GM23338 (cell line): ENCODE data around the gene DIPK2B. TPM values are rescaled to one million over a fixed set of nuclear protein-coding genes. Genes with fewer than 3 reads are reported as not detected.

Experiments used
- ATAC-seq: fragments of 200-7000 bp; cut with Tn5 transposase; 3 replicates; pipeline ENCODE4 v1.9.1; 2020
- DNase-seq: peaks from one replicate; pipeline ENCODE4 v3.0.0-alpha.2; 2015; ENCODE audit warnings: low spot score
- H2AFZ ChIP-seq: fragments of 200-600 bp; sonication (generic); 2 replicates; pipeline ENCODE4 v1.8.0; 2016; ENCODE audit warnings: antibody characterized with exemption, mild to moderate bottlenecking, moderate library complexity
- H3F3A ChIP-seq: fragments of 200-600 bp; sonication (generic); replicated peaks from 2 replicates; pipeline ENCODE4 v1.8.0; 2017; ENCODE audit warnings: antibody characterized with exemption, mixed run types, low read depth
- H3K27ac ChIP-seq: fragments of 200-600 bp; sonication (generic); 2 replicates; pipeline ENCODE4 v1.6.1; 2016; ENCODE audit warnings: low read depth
- H3K27me3 ChIP-seq: fragments of 200-600 bp; sonication (generic); 2 replicates; pipeline ENCODE4 v1.8.0; 2016; ENCODE audit warnings: mild to moderate bottlenecking, mixed run types, moderate library complexity; ENCODE audit not compliant: insufficient read depth
- H3K36me3 ChIP-seq: fragments of 200-600 bp; sonication (generic); 2 replicates; pipeline ENCODE4 v1.8.0; 2016; ENCODE audit warnings: mild to moderate bottlenecking; ENCODE audit not compliant: insufficient read depth
- H3K4me1 ChIP-seq: fragments of 200-600 bp; sonication (generic); 2 replicates; pipeline ENCODE4 v1.8.0; 2016; ENCODE audit warnings: mild to moderate bottlenecking, moderate library complexity; ENCODE audit not compliant: insufficient read depth
- H3K4me2 ChIP-seq: fragments of 200-600 bp; sonication (generic); 2 replicates; pipeline ENCODE4 v1.7.1; 2017; ENCODE audit warnings: mixed run types
- H3K4me3 ChIP-seq: fragments of 200-600 bp; sonication (generic); 2 replicates; pipeline ENCODE4 v1.6.1; 2016; ENCODE audit warnings: mixed run types
- H3K79me2 ChIP-seq: fragments of 200-600 bp; sonication (generic); replicated peaks from 2 replicates; pipeline ENCODE4 v1.8.0; 2017; ENCODE audit warnings: mild to moderate bottlenecking; ENCODE audit not compliant: insufficient read depth
- H3K9me2 ChIP-seq: fragments of 200-600 bp; sonication (generic); 2 replicates; pipeline ENCODE4 v1.8.0; 2017; ENCODE audit not compliant: insufficient read depth
- H4K20me1 ChIP-seq: fragments of 200-600 bp; sonication (generic); replicated peaks from 2 replicates; pipeline ENCODE4 v1.8.0; 2017; ENCODE audit warnings: mild to moderate bottlenecking; ENCODE audit not compliant: insufficient read depth
- H3K27ac Mint-ChIP-seq: 2 replicates; pipeline ENCODE4 v1.8.0; 2020; ENCODE audit warnings: inconsistent platforms, mild to moderate bottlenecking, moderate library complexity, mixed read lengths
- H3K27me3 Mint-ChIP-seq: 3 replicates; pipeline ENCODE4 v1.8.0; 2022; ENCODE audit warnings: low read depth, mild to moderate bottlenecking, moderate library complexity, mixed read lengths, inconsistent platforms; ENCODE audit not compliant: insufficient read depth, poor library complexity
- H3K36me3 Mint-ChIP-seq: 3 replicates; pipeline ENCODE4 v1.8.0; 2021; ENCODE audit warnings: low read depth, mild to moderate bottlenecking, inconsistent platforms, moderate library complexity, mixed read lengths
- H3K4me1 Mint-ChIP-seq: 3 replicates; pipeline ENCODE4 v1.8.0; 2020; ENCODE audit warnings: mild to moderate bottlenecking, inconsistent platforms, mixed read lengths
- H3K4me3 Mint-ChIP-seq: 3 replicates; pipeline ENCODE4 v1.8.0; 2021; ENCODE audit warnings: moderate library complexity, mild to moderate bottlenecking, inconsistent platforms, mixed read lengths
- H3K9me3 Mint-ChIP-seq: 3 replicates; pipeline ENCODE4 v1.8.0; 2020; ENCODE audit warnings: moderate library complexity, mild to moderate bottlenecking, inconsistent platforms, mixed read lengths
- EZH2 ChIP-seq: fragments of 200-600 bp; sonication (generic); IDR thresholded peaks from one replicate; pipeline ENCODE4 v1.8.0; 2017; ENCODE audit warnings: antibody characterized with exemption, mild to moderate bottlenecking, low read depth; ENCODE audit not compliant: unreplicated experiment
- EZH2phosphoT487 ChIP-seq: fragments of 200-600 bp; sonication (generic); IDR thresholded peaks from one replicate; pipeline ENCODE4 v1.8.1; 2018; ENCODE audit warnings: antibody characterized with exemption; ENCODE audit not compliant: unreplicated experiment
- STAT1 ChIP-seq: IDR thresholded peaks from one replicate; pipeline ENCODE4 v1.6.1; 2016; ENCODE audit warnings: antibody characterized with exemption; ENCODE audit not compliant: unreplicated experiment
- polyA plus RNA-seq: library from polyadenylated mRNA; unstranded; fragments of >200 nt; fragmentation: Nextera tagmentation; extraction: Ambion mirVana; gene quantifications from 2 replicates; pipeline ENCODE4 v1.2.1, GENCODE V29; 2016
- total RNA-seq: library from RNA; depleted of rRNA; stranded (reverse); fragments of >200 nt; shearing (Covaris generic); gene quantifications from 2 replicates; pipeline ENCODE4 v1.2.3, GENCODE V29; 2014
- TF ChIP-seq, protein P1 (sequence below): fragments of 250-450 bp; sonication (Bioruptor Pico); IDR thresholded peaks from 2 replicates; pipeline ENCODE4 v1.5.0; 2020; ENCODE audit warnings: mild to moderate bottlenecking, moderate library complexity

Gene DIPK2B
- total and polyA plus RNA-seq, 2 experiments from 2014 or later: not detected

DNA sequence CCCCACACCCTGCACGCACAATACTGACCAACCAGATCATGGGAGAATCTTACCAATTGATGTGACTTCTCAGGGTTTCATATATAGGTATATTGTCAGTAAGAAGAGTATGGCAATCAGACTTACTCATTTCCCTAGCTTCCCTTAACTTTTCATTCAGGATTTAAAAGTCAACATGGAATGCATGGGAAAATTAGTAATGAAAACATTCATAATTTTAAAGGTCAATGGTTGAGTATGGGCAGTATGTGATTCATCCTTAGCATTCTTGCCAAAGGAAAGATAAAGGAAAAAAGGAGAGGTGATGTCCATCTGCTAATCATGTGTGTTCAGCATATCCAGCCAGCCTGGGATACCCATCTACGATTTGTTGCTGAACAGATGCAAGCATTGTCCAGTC, 4.0 kb downstream of the DIPK2B start (continued):
- TF ChIP-seq, protein P1, sequence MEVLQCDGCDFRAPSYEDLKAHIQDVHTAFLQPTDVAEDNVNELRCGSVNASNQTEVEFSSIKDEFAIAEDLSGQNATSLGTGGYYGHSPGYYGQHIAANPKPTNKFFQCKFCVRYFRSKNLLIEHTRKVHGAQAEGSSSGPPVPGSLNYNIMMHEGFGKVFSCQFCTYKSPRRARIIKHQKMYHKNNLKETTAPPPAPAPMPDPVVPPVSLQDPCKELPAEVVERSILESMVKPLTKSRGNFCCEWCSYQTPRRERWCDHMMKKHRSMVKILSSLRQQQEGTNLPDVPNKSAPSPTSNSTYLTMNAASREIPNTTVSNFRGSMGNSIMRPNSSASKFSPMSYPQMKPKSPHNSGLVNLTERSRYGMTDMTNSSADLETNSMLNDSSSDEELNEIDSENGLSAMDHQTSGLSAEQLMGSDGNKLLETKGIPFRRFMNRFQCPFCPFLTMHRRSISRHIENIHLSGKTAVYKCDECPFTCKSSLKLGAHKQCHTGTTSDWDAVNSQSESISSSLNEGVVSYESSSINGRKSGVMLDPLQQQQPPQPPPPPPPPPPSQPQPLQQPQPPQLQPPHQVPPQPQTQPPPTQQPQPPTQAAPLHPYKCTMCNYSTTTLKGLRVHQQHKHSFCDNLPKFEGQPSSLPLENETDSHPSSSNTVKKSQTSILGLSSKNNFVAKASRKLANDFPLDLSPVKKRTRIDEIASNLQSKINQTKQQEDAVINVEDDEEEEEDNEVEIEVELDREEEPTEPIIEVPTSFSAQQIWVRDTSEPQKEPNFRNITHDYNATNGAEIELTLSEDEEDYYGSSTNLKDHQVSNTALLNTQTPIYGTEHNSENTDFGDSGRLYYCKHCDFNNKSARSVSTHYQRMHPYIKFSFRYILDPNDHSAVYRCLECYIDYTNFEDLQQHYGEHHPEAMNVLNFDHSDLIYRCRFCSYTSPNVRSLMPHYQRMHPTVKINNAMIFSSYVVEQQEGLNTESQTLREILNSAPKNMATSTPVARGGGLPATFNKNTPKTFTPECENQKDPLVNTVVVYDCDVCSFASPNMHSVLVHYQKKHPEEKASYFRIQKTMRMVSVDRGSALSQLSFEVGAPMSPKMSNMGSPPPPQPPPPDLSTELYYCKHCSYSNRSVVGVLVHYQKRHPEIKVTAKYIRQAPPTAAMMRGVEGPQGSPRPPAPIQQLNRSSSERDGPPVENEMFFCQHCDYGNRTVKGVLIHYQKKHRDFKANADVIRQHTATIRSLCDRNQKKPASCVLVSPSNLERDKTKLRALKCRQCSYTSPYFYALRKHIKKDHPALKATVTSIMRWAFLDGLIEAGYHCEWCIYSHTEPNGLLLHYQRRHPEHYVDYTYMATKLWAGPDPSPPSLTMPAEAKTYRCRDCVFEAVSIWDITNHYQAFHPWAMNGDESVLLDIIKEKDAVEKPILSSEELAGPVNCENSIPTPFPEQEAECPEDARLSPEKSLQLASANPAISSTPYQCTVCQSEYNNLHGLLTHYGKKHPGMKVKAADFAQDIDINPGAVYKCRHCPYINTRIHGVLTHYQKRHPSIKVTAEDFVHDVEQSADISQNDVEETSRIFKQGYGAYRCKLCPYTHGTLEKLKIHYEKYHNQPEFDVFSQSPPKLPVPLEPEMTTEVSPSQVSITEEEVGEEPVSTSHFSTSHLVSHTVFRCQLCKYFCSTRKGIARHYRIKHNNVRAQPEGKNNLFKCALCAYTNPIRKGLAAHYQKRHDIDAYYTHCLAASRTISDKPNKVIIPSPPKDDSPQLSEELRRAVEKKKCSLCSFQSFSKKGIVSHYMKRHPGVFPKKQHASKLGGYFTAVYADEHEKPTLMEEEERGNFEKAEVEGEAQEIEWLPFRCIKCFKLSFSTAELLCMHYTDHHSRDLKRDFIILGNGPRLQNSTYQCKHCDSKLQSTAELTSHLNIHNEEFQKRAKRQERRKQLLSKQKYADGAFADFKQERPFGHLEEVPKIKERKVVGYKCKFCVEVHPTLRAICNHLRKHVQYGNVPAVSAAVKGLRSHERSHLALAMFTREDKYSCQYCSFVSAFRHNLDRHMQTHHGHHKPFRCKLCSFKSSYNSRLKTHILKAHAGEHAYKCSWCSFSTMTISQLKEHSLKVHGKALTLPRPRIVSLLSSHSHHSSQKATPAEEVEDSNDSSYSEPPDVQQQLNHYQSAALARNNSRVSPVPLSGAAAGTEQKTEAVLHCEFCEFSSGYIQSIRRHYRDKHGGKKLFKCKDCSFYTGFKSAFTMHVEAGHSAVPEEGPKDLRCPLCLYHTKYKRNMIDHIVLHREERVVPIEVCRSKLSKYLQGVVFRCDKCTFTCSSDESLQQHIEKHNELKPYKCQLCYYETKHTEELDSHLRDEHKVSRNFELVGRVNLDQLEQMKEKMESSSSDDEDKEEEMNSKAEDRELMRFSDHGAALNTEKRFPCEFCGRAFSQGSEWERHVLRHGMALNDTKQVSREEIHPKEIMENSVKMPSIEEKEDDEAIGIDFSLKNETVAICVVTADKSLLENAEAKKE (CRISPR knock-in tag): no peak
- TF ChIP-seq STAT1: no peak
- TF ChIP-seq EZH2: no peak

DNA sequence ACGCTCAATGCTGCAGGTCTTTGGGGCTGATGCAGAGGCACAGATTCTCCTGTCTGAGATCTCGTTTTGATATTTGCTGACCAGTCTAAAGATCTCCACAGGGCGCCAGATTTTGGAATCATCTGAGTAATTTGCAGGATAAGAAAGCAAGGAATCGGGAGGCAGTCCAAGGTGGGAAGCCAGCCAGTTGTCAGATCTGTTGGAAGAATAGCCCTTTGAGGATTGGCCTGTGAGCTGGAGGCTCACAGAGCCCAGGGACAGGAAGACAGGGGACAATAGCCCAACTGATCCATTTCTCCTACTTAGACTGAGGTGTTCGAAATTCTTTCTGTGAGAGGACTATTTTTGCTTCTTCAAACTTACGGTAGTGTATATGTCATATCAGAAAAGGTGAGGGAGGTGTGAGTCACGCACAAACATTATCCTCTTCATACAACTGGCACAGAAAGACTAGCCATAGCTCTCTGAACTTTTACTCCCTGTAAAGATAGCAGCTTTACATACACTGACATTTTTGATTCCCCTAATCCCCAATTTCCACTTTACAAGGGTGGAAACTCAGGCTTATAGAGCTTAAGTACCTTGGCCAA, 8.8 kb downstream of the DIPK2B start:
- Mint-ChIP-seq H3K9me3 (no peaks in the 10 kb centered on the region), H3K4me1 (no peaks in the 10 kb centered on the region), H3K4me3 (no peak overlapping the region), H3K27ac (no peak overlapping the region), H3K36me3 (no peaks in the 10 kb centered on the region), H3K27me3 (peaks cover 7% of the 10 kb centered on the region)
- Histone ChIP-seq H3K9me2 (no peaks in the 10 kb centered on the region), H3K79me2 (no peaks in the 10 kb centered on the region), H3F3A (no peaks in the 10 kb centered on the region), H3K4me2 (no peak overlapping the region), H3K4me3 (no peak overlapping the region), H4K20me1 (no peaks in the 10 kb centered on the region), H3K27ac (no peak overlapping the region), H3K4me1 (no peaks in the 10 kb centered on the region), H3K36me3 (no peaks in the 10 kb centered on the region), H3K27me3 (no peaks in the 10 kb centered on the region), H2AFZ (no peak overlapping the region)
- ATAC-seq: no peak
- DNase-seq: no peak
- TF ChIP-seq EZH2phosphoT487: no peak
- no peak for TF ChIP-seq EZH2

DNA sequence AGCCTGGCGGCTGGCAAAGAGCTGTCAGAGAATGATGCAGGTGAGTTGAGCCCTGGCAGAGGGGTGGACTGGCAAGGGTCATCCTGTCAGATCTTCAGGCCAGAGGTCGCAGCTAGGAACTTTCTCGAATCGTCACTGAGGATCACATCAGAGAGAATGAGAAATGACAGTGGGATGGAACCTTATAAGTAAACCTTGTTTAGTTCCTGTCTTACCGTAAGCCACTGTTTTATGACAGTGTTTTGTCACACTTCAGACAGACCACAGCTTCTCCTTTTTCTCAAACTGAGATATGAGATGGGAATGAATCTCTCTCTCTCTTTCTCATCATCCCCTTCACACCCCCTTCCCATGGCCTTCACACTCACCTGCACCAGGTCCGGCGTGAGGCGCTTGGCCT, 9.3 kb downstream of the DIPK2B start:
- H3K4me2 ChIP-seq: no peak overlapping the region
- no peaks in the 10 kb centered on the region for H3K4me1 Mint-ChIP-seq
- H3K27ac Mint-ChIP-seq: no peak overlapping the region
- no peak overlapping the region for H3K27ac ChIP-seq
- H3K4me3 Mint-ChIP-seq: no peak overlapping the region
- no peaks in the 10 kb centered on the region for H3K9me3 Mint-ChIP-seq
- H3K79me2 ChIP-seq: no peaks in the 10 kb centered on the region
- no peaks in the 10 kb centered on the region for H3K4me1 ChIP-seq
- H3F3A ChIP-seq: no peaks in the 10 kb centered on the region
- DNase-seq (no peak), ATAC-seq (no peak)
- no peaks in the 10 kb centered on the region for H3K9me2 ChIP-seq
- H3K36me3 ChIP-seq: no peaks in the 10 kb centered on the region
- no peak overlapping the region for H2AFZ ChIP-seq
- no peaks in the 10 kb centered on the region for H3K36me3 Mint-ChIP-seq
- no peak overlapping the region for H3K4me3 ChIP-seq
- no peaks in the 10 kb centered on the region for H4K20me1 ChIP-seq
- no peaks in the 10 kb centered on the region for H3K27me3 ChIP-seq
- peaks cover 7% of the 10 kb centered on the region for H3K27me3 Mint-ChIP-seq
- TF ChIP-seq STAT1: no peak
- TF ChIP-seq, protein P1 (CRISPR knock-in tag): no peak
